ENCODE measurements around the gene DCANP1. TPM values are rescaled to one million over a fixed set of nuclear protein-coding genes. Genes with fewer than 3 reads are reported as not detected.
A peak's percentile ranks its signal among the peaks of the same experiment; 100 is the strongest.

DCANP1 gene
- total and polyA plus RNA-seq, 8 donors, result not detected

- FAIRE-seq, result no peak
- TF ChIP-seq, protein P1, sequence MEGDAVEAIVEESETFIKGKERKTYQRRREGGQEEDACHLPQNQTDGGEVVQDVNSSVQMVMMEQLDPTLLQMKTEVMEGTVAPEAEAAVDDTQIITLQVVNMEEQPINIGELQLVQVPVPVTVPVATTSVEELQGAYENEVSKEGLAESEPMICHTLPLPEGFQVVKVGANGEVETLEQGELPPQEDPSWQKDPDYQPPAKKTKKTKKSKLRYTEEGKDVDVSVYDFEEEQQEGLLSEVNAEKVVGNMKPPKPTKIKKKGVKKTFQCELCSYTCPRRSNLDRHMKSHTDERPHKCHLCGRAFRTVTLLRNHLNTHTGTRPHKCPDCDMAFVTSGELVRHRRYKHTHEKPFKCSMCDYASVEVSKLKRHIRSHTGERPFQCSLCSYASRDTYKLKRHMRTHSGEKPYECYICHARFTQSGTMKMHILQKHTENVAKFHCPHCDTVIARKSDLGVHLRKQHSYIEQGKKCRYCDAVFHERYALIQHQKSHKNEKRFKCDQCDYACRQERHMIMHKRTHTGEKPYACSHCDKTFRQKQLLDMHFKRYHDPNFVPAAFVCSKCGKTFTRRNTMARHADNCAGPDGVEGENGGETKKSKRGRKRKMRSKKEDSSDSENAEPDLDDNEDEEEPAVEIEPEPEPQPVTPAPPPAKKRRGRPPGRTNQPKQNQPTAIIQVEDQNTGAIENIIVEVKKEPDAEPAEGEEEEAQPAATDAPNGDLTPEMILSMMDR (IDR thresholded peaks at IDR 0.05), result no peak
- ATAC-seq, result peak in 1 of 4 donors; percentile 46
- Histone ChIP-seq H3K36me3 (no peaks in the 10 kb centered on the region), H3K27me3 (peaks cover 0 to 4% (median 0%) of the 10 kb centered on the region in 4 donors), H3K27ac (no peak overlapping the region), H3K4me1 (peaks cover 0 to 3% (median 0%) of the 10 kb centered on the region in 3 donors), H3K4me3 (no peak overlapping the region), H3K9me3 (no peaks in the 10 kb centered on the region)
- peak in 2 of 6 donors; percentile 6 to 39 for DNase-seq
- intact Hi-C loops (cut with DNase I), result loop anchor here in 1 of 3 donors (10.0 kb wide), 1 partner anchor 372 kb away; the partner anchor contains the start of gene SLC25A48
- 8 to 15% methylated on average over 6 of the region's 6 CpGs for WGBS, 2 donors
Observed at GRCh38 chr5:135462304-135462703, 15.2 kb upstream of the DCANP1 start.

DNA sequence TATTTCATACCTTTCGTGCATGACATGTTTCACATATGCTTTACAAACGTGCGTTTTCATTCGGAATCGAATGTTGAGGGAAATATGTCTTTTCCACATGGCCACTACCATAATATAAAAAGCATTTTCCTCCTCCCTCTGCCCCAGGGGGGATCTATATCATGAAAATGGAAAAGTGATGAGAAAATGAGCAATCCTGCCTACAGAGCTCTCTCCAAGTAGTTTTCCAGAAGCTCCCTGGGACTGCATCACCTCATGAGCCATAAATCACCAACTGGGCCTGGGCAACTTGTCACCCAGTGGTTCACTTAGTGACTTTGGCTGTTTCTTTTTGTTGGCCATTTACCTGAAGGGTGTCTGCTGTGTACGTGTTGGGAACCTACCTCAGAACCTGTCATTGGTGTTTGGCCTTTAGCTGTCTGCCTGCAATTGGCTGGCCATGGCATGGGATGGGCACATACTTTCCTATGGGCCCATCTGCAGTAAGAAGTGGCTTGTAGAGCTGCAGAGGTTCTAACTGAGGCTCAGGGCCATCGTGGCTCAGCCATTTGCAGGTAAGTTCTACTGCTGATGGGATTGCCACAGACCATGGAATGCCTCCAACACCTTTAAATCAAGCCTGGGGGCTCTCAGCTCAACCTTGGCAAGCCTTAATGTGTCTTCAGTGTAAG lies 14.5 kb upstream of the DCANP1 start:
- no peak overlapping the region for H3K4me3 ChIP-seq
- ATAC-seq (no peak), DNase-seq (peak in 2 of 6 donors; percentile 14 to 15), FAIRE-seq (no peak)
- peaks cover 0 to 3% (median 0%) of the 10 kb centered on the region in 3 donors for H3K4me1 ChIP-seq
- intact Hi-C loops (cut with DNase I), result loop anchor here in 1 of 3 donors (10.0 kb wide), 1 partner anchor 373 kb away; the partner anchor contains the start of gene SLC25A48
- 66 to 71% methylated on average over 7 of the region's 7 CpGs for WGBS, 2 donors
- H3K27me3 ChIP-seq, result peaks cover 0 to under 1% (median 0%) of the 10 kb centered on the region in 4 donors
- no peak overlapping the region for H3K27ac ChIP-seq
- H3K9me3 ChIP-seq, result no peaks in the 10 kb centered on the region
- H3K36me3 ChIP-seq, result no peaks in the 10 kb centered on the region
- TF ChIP-seq, protein P1 (IDR thresholded peaks at IDR 0.05), result no peak

DNA sequence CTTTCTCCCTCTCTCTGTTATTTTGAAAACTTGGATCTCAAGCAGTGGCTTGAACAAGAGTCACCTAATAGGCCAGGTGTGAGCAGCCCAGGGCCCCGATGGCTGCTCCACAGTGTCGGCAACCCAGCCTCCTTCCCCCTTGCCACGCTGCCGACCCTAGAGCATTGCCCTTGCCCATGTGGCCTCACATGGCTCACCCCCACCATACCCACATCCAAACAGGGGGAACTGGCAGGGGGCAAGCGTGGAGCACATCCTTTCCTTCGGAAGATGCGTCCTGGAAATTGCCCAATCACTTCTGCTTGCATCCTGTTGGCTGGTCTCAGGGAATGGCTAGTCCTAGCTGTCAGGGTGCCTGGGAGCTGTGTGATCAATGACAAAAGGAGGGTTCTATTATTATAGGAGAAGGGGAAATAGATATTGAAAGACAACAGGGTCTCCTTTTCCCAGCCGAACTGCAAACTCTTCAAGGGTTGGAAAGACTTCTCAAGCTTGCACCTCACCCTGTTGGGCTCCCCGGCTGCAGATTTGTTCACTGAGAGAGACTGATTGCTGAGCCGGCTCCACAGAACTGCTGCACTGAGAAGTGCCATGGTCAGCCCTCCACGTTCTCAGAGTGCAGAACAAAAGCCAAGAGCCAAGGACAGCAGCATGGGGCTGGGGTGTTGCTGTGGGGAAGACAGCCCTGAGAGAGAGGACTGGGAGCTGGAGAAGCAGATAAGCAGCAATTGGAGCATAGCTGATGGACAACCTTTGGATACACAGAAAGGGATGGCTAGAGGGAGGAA lies 13.3 kb upstream of the DCANP1 start:
- Histone ChIP-seq H3K36me3 (no peaks in the 10 kb centered on the region), H3K4me1 (no peaks in the 10 kb centered on the region), H3K27me3 (no peaks in the 10 kb centered on the region), H3K4me3 (no peak overlapping the region), H3K27ac (no peak overlapping the region), H3K9me3 (no peaks in the 10 kb centered on the region)
- intact Hi-C loops (cut with DNase I), result loop anchor here in 1 of 3 donors (10.0 kb wide), 1 partner anchor 374 kb away; the partner anchor contains the start of gene SLC25A48
- FAIRE-seq, result no peak
- DNase-seq, result peak in 2 of 6 donors; percentile 26 to 31
- ATAC-seq, result no peak
- 56 to 70% methylated on average over 11 of the region's 11 CpGs for WGBS, 2 donors
- TF ChIP-seq, protein P1 (IDR thresholded peaks at IDR 0.05), result no peak

DNA sequence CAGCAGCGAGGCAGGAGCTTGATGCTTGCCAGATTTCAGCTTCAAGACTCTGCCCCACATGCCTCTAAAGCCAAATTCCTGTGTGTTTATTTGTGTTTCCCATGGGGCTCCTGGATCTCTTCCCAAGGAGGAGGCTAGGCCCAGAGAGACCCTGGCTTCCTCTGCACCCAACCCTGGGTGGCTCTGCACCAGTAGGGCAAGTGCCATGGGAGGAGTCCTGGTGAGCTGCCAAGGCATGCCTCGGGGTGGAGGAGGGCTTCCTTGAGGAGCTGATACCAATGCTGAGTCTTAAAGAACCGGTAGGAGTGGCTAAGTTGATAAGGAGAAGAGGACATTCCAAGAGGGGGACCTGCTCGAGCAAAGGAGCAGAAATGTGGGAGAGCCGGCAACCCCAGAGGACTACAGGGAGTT lies 11.8 kb upstream of the DCANP1 start:
- Histone ChIP-seq H3K4me3 (no peak overlapping the region), H3K9me3 (no peaks in the 10 kb centered on the region), H3K27me3 (no peaks in the 10 kb centered on the region), H3K4me1 (no peaks in the 10 kb centered on the region), H3K36me3 (no peaks in the 10 kb centered on the region), H3K27ac (no peak overlapping the region)
- intact Hi-C loops (cut with DNase I), result no loop called here
- ATAC-seq (peak in 1 of 4 donors; percentile 57), DNase-seq (peak in 2 of 6 donors; percentile 39 to 55), FAIRE-seq (no peak)
- WGBS, 2 donors, result 32 to 41% methylated on average over 5 of the region's 5 CpGs
- TF ChIP-seq, protein P1 (IDR thresholded peaks at IDR 0.05), result no peak

All from pancreas (tissue), 10 donors.